RWPE1 (cell line): Measurements from ENCODE around the gene BPNT1.
A peak's percentile ranks its signal among the peaks of the same experiment; 100 is the strongest.

Experiments
- CTCF ChIA-PET: fragments of 350-600 bp; sonication (Branson Sonifier 250); formaldehyde crosslinking; extraction: SDS; loops from one replicate; lab custom pipeline; 2021; lab: Yijun Ruan, JAX
- POLR2A ChIA-PET: fragments of 400-600 bp; formaldehyde crosslinking; extraction: SDS; loops from one replicate; lab custom pipeline; 2020; ENCODE audit warnings: antibody characterized with exemption; ENCODE audit not compliant: low non-redundant PET; lab: Yijun Ruan, JAX
- DNase-seq: peaks from one replicate; pipeline ENCODE4 v3.0.0; 2012; ENCODE audit warnings: low spot score
- H3K27ac ChIP-seq: fragments of 450-650 bp; 2 replicates; pipeline ENCODE4 v1.5.1; 2017
- TF ChIP-seq, protein P1 (sequence below): fragments of 450-650 bp; conservative IDR thresholded peaks from 2 replicates; pipeline ENCODE4 v1.5.1; 2017; ENCODE audit warnings: low read depth, mild to moderate bottlenecking

BPNT1 gene

DNA sequence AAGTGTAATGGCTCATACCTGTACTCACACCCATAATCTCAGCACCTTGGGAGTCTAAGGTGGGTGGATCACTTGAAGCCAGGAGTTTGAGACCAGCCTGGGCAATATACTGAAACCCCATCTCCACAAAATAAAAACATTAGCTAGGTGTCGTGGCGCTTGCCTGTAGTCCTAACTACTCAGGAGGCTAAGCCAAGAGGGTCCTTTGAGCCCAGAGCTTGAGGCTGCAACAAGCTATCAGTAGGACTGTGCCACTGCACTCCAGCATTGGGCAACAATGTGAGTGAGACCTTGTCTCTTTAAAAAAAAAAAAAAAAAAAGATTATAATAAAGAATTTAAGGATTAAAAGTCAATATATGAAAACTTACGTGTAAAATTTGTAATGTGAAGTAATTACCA, 11.7 kb downstream of the BPNT1 start:
- POLR2A ChIA-PET = no interaction called here
- TF ChIP-seq, protein P1, sequence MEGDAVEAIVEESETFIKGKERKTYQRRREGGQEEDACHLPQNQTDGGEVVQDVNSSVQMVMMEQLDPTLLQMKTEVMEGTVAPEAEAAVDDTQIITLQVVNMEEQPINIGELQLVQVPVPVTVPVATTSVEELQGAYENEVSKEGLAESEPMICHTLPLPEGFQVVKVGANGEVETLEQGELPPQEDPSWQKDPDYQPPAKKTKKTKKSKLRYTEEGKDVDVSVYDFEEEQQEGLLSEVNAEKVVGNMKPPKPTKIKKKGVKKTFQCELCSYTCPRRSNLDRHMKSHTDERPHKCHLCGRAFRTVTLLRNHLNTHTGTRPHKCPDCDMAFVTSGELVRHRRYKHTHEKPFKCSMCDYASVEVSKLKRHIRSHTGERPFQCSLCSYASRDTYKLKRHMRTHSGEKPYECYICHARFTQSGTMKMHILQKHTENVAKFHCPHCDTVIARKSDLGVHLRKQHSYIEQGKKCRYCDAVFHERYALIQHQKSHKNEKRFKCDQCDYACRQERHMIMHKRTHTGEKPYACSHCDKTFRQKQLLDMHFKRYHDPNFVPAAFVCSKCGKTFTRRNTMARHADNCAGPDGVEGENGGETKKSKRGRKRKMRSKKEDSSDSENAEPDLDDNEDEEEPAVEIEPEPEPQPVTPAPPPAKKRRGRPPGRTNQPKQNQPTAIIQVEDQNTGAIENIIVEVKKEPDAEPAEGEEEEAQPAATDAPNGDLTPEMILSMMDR = no peak
- no peak for DNase-seq
- no peak overlapping the region for H3K27ac ChIP-seq
- CTCF ChIA-PET = no interaction called here

DNA sequence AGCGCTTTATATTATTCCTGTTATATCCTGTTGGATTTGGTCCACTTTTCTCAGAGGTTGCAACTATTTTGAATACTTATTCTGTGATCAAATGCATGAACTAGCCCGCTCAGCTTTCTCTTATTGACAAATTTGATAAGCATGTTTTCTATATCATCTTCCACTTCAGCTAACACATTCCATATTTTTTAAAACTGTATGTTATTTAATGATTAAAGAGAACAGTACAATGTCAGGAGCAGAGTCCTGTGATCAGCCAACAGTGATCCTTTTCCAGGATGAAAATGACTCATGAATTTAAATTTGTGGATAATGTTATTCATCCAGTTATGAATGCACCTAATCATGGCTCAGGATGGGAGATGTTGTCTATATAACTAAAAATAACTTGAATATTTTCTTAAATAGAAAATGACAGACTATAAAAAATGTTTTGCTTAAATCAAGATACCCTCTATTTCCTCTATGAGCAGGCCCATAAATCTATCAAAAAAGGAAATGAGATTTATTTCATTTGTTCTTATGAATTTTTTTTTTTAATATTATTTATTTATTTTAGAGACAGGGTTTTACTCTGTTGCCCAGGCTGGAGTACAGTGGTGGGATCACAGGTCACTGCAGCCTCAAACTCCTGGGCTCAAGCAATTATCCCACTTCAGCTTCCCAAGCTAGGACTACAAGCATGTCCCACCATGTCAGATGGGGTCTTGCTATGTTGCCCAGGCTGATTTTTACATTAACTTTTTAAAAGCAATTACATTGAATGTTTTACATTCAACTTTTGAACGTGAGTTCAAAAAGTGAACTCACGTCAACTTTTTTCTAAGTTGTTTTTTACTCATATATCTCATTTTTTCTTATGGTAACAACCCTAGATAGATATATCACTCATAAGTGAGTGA, 12.5 kb downstream of the BPNT1 start:
- no peak for DNase-seq
- POLR2A ChIA-PET = no interaction called here
- H3K27ac ChIP-seq = no peak overlapping the region
- CTCF ChIA-PET = interaction anchor here (0.6 kb wide), 1 partner anchor 33 kb away, joined by 3 read pairs; no protein-coding TSS in a partner anchor
- TF ChIP-seq, protein P1 = no peak

DNA sequence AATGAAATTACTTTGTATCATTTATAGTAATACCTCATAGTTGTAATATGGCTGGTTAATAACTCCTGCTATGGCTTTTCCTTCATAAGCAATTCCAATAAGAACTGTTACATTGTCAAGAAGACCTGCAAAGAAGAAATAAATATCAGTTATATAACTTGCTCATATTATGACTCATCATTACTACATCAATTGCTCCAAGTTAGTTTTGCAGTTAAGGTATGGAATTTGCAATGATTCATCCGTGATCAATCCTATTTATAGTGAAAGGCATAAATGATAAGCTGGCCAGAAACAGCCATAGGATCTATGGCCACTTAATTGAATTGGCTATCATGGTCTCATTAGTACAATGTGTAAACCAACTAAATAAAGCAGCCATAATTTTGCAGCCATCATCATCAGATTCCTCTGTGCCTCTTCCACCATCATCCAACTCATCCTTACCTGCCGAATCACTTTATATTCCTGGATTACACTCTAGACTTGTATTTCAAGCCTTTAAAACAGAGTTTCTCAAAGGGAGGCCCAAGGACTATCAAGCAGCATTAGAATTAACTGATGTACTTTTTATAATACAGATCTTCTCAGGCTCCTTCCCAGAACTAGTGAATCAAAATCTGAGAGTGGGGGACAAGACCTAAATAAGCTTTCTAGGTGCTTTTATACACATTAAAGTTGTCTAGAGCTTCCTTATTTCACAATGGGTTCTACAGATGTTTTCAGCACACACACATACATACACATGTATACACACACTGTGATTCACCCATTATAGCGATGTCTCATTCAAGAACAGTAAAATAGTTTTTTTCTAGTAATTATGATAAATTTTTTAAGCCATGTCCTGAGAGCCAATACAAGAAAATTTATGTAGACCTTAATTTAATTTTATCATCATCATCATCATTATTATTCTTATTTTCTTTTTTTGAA, 22.1 kb downstream of the BPNT1 start:
- ChIA-PET CTCF (interaction anchor here (0.6 to 1.1 kb wide), 3 partner anchors 17 to 695 kb away, joined by 3 to 4 read pairs (median 3); no protein-coding TSS in a partner anchor), POLR2A (no interaction called here)
- DNase-seq = peak; percentile 88
- TF ChIP-seq, protein P1 = no peak
- no peak overlapping the region for H3K27ac ChIP-seq

DNA sequence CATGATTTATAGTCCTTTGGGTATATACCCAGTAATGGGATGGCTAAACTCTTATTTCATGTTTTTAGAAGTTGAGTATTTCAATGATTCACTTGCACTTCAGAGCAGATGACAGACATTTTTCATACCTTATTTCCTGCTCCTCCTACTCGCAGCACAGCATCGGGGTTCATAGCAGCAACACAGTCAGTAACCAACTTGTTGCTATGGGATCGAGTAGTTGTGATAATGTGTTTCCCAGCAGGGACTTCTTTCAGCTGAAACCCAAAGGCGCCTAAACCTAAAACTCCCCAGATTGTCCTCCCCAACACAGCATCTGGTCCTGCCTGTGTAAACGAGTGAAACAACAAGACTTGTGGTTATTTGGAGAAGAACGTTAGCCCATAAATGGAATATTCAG, 27.0 kb downstream of the BPNT1 start:
- DNase-seq = no peak
- H3K27ac ChIP-seq = no peak overlapping the region
- TF ChIP-seq, protein P1 = no peak
- ChIA-PET CTCF (interaction anchor here (1.0 kb wide), 1 partner anchor 15 kb away, joined by 6 read pairs; no protein-coding TSS in a partner anchor), POLR2A (no interaction called here)

DNA sequence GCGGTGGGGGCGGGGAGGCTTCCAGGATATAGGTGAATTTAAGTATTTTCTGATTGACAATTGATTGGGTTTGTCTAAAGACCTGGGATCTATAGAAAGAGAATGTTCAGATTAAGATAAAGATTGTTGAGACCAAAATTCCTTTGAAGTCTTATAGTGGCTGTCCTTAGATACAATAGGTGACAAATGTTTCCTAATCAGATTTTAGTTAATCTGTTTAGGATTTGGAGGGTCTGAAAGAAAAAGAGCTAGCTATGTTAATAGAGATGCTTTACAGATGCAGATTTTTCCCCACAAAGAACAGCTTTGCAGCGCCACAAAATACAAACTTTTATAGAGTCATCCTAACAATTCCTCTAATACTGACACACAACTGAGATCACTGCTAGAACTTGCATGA, 28.7 kb downstream of the BPNT1 start:
- no peak for DNase-seq
- ChIA-PET POLR2A (interaction anchor here (0.6 kb wide), 1 partner anchor 29 kb away, joined by 3 read pairs; the partner anchor contains the start of gene BPNT1), CTCF (interaction anchor here (0.6 kb wide), 1 partner anchor 49 kb away, joined by 3 read pairs; no protein-coding TSS in a partner anchor)
- H3K27ac ChIP-seq = no peak overlapping the region
- TF ChIP-seq, protein P1 = no peak

DNA sequence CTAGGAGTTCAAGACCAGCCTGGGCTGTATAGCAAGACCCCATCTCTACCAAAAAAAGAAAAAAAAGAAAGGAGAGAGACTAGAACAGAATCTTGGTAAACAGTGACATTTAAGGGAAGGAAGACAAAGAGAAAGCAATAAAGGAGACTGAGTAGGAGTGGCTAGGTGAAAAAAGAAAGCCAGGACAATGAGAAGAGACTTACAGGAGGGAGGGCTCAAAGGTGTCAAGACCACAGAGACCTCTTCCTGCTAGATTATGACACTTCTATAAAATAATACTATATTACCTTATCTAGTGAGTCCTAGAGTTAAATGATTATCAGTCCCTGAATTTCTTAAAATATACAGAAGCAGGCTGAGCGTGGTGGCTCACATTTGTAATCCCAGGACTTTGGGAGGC, 33.2 kb downstream of the BPNT1 start:
- ChIA-PET POLR2A (no interaction called here), CTCF (no interaction called here)
- no peak for DNase-seq
- no peak overlapping the region for H3K27ac ChIP-seq
- TF ChIP-seq, protein P1 = no peak
